ENCODE data around the gene IPMK.

GRCh38 chr10:58291538-58292174, 24.0 kb upstream of the IPMK start:
- TF ChIP-seq PRDM15 (CRISPR knock-in tag; IDR thresholded peaks at IDR 0.05) (no peak), SP1 (CRISPR knock-in tag; conservative IDR thresholded peaks at IDR 0.05) (no peak), CTCF (IDR thresholded peaks at IDR 0.05) (no peak), CREB1 (CRISPR knock-in tag; IDR thresholded peaks at IDR 0.05) (no peak), ZNF263 (CRISPR knock-in tag; IDR thresholded peaks at IDR 0.05; ENCODE audit: low read depth) (no peak), ELF4 (CRISPR knock-in tag; IDR thresholded peaks at IDR 0.05; ENCODE audit: low read depth) (no peak), NR2C2 (CRISPR knock-in tag; IDR thresholded peaks at IDR 0.05) (no peak), ZSCAN18 (CRISPR knock-in tag; IDR thresholded peaks at IDR 0.05) (no peak)

Data from WTC11 (cell line).